ENCODE results near the gene CTBP2.

The CTBP2 gene

GRCh38 chr10:125043841-125044658, 116.3 kb downstream of the CTBP2 start:
- DNase-seq (ENCODE audit: low read depth): no peak

DNA sequence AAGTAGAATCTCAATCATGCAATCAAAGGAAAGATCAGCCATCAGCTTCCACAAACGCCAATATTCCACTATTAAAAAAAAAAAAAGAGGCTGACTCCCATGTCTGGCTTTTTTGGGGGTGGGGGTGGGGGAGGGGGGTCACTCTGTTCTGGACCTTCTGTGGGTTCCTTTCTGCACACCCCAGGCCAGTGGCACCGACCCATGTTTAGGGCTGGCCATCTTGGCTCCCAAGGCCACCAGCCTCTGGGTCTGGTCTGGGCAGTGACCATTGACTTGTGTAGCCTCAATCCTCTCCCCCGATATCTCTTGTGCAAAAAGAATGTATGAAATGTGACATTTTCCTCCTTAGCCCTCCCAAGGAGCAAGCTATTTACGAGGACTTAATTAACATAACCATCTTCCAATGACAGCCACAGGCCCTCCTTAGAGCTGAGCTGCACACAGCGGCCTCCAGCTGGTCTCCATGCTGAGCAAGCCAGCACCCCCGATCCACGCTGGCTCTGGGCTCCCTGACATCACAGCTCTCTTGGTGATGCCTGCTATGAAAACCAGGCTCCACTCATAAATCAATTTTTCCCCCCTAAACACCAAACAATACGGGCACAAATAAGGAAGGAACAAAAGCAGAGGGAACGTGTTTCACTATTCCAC, 118.4 kb downstream of the CTBP2 start:
- no peak for DNase-seq (ENCODE audit: low read depth)

- no peak for DNase-seq (ENCODE audit: low read depth)
These were observed 121.0 kb downstream of the CTBP2 start for GRCh38 chr10:125039354-125039769.

GRCh38 chr10:125038637-125039036, 121.7 kb downstream of the CTBP2 start:
- DNase-seq (ENCODE audit: low read depth): no peak

- peak; percentile 46 for DNase-seq (ENCODE audit: low read depth)
These were observed 123.1 kb downstream of the CTBP2 start for GRCh38 chr10:125037145-125037877.

- no peak for DNase-seq (ENCODE audit: low read depth)
These were observed 124.6 kb downstream of the CTBP2 start for GRCh38 chr10:125035588-125036295.

DNA sequence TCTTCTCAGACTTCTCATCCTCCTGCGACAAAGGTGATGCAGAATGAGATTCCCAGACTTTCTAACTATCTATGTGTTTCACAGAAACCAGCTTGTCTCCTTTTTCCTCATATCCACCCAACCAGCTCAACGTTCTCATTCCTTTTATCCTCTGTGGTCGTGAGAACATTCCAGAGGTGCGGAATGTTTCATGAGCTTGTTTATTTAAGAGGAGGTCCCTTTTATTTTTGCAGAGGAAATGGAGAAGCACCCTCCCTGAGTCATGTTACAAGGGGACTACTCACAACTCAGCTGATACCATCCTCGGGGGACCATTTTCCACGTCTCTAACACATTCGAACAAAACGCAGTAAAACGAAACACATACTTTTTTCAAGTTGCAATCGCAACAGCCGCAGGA, 125.2 kb downstream of the CTBP2 start:
- DNase-seq (ENCODE audit: low read depth): peak; percentile 72

DNA sequence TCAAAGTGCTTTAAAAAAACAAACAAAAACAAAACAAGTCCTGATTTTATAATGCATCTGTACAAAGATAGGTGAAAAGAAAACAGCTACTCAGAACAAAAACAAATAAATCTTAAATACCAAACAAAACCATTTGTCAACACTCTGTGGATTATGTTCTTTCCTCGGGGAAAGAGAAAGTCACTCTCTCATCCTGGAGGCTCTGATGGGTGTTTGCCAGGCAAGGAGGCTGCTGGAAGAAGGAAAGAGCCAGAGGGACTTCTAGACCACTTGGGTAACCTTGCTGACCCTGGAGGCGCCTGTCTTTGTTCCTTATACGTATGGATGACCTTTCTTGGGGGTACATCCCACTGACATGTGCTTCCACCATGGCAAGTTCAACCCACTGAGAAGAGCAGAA, 125.7 kb downstream of the CTBP2 start:
- no peak for DNase-seq (ENCODE audit: low read depth)

GRCh38 chr10:125033146-125033924, 127.0 kb downstream of the CTBP2 start:
- DNase-seq (ENCODE audit: low read depth): no peak

GRCh38 chr10:125032474-125033020, 127.8 kb downstream of the CTBP2 start:
- DNase-seq (ENCODE audit: low read depth): no peak

DNA sequence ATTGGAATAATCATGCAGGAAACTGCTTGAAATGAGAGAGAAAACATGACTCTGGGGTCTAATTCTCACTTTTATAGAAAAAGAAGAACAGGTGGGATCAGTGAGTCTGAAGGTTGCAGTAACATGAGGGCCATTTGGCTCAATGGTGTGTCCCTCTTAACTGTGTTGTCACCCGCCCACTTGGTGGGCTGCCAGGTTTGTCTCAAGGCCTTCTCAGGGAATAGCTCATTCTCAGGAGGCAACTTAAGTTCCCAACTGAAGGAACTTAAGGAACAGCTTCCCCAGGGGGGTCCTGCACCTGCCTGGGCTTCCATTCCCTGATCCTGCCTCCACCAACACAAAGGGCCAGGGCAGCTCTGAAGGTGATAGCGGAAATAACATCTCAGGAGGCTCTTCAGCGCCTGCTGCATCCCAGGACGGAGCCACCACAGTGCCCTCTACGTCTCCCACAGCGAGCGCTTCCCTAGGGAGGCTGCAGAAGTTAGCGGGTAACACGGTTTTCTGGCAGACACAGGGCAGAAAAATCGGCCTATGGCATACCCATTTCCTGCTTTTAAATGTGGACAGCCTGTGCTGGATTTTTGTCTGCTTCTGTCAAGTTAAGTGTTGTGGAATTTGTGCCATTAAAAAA, 129.7 kb downstream of the CTBP2 start:
- no peak for DNase-seq (ENCODE audit: low read depth)

DNA sequence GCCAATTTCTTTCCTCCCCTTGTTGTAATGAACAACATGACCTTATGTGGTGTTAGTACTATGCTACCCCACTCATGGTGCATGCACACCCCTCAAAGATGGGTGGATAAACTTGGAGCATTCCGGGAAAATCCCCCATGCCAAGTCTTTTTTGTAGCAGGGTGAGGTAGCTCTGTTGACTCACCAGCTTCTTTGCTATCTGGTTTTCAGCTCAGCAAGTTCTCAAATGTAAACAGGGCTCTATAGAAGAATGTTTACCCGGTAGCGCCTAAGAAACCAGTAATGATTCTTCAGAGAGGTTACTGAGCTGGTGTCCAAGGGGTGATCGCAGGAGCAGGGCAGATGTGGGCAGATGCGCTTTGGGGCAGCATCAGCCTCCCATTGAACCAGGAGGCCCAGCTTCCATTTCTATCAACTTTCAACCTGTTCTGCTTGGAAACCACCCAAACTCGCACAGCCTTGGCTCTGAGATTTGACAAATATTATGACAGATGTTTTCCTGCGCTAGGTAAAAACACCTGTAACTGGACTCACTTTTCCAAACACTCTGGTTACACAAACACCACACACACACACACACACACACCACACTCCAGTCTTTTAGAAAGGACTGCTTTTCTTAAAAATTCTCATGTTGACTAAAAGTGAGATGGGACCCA, 130.7 kb downstream of the CTBP2 start:
- no peak for DNase-seq (ENCODE audit: low read depth)

GRCh38 chr10:125027871-125028869, 132.2 kb downstream of the CTBP2 start:
- DNase-seq (ENCODE audit: low read depth): no peak

- DNase-seq (ENCODE audit: low read depth): no peak
These were observed 133.2 kb downstream of the CTBP2 start for GRCh38 chr10:125026974-125027735.

DNA sequence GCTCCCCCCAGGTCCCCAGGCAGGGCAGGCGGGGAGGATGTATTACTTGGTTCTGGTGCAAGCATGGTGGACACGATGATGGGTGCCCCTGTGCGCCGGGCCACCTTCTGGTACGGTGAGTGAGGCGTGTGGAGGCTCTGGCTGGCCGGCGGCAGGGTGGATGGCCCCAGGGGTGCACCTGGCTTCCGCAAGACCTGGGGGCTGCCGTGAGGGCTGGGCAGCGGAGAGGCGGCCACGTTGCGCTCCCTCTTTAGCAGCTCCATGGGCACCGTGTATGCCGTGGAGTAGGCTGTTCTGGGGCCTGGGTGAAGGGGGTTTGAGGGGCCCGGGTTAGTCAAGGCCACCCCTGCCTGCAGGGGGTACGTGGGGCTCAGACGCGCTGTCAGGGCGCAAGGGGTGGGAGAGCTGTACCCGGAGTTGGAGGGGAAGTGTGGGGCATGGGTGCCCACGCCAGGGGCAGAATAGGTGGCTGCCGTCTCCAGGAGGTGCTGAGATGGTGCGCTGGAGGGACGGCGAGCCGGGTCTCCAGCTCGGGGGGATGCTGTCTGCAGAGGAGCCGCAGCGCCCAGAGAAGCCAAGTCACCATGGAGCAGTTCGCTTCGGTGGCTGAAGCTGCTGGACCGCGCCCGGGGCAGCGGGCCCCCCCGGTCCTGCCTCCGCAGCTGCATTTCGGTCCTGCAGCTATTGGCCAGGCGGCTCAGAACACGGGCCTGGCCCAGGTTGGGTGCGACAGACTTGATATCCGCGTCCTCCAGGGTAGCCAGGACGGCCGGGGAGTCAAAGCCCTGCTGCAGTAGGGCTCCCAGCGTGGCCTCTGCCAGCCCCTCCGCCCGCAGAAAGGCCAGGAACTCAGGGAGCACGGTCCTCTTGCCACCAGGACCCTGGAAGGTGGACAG, 134.1 kb downstream of the CTBP2 start:
- DNase-seq (ENCODE audit: low read depth): no peak

- no peak for DNase-seq (ENCODE audit: low read depth)
These were observed 135.0 kb downstream of the CTBP2 start for GRCh38 chr10:125025341-125025740.

Data from HS-27A (cell line).